Measurements from ENCODE around the gene CEBPG. TPM values are rescaled to one million over a fixed set of nuclear protein-coding genes. Genes with fewer than 3 reads are reported as not detected.

Gene CEBPG
- total and polyA plus RNA-seq, 3 experiments from 2014 or later = 12.3 to 27.9 (median 27.8) TPM

DNA sequence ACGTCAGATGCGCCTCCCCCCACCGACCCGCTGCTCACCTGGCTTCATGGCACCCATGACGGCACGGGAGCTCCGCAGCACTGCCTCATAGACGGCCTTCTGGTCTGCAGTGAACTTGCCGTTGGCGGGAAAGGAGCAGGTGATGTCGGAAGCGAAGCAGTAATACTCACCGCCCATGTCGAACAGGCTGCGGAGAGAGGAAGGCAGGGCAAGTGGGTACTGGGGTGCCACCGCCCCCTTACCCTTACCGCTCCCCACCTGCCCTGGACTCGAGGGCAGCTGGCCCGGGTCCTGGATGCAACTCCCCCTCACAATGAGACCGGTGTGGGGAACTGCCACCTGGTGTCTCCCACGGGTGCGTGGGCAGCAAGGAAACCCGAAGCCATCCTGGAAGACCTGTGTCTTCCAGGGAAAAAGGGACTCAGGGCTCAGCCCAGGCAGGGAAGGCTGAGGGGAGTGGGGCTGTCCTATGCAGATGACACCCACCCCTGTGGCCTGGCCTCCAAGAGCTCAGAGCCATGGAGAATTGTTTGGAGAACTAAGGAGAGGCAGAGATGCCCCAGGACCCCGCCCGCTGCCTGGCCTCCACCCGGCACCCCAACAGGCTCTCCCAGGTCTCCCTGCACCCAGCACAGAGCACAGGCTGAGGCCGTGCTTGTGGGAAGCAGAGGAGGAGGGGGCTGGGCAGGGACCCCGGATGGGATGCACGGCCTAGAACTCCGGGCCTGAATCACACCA lies 28.3 kb downstream of the CEBPG start:
- Histone ChIP-seq H3K27ac (ENCODE audit: low read depth, low read length) (no peak overlapping the region), H3K27me3 (ENCODE audit: insufficient read depth, low read length, poor library complexity, severe bottlenecking) (no peaks in the 10 kb centered on the region), H3K36me3 (ENCODE audit: insufficient read depth, low read length) (no peaks in the 10 kb centered on the region), H3K4me3 (ENCODE audit: low read length) (no peak overlapping the region), H3K4me1 (ENCODE audit: insufficient read depth, low read length) (no peaks in the 10 kb centered on the region), H3K9me3 (ENCODE audit: low read length) (no peaks in the 10 kb centered on the region)
- DNase-seq = peak in 1 of 5 donors; percentile 9
- Mint-ChIP-seq H3K27me3 (peaks cover 0 to 1% of the 10 kb centered on the region in 2 donors), H3K4me3 (no peak overlapping the region), H3K4me1 (no peaks in the 10 kb centered on the region), H3K27ac (no peak overlapping the region), H3K9me3 (no peaks in the 10 kb centered on the region), H3K36me3 (peaks cover 0 to 8% (median 2%) of the 10 kb centered on the region in 3 donors)
- POLR2A ChIA-PET = no interaction called here
- CTCF ChIA-PET = interaction anchor here (1.0 kb wide), 2 partner anchors 14 to 166 kb away, joined by 3 read pairs; no protein-coding TSS in a partner anchor

DNA sequence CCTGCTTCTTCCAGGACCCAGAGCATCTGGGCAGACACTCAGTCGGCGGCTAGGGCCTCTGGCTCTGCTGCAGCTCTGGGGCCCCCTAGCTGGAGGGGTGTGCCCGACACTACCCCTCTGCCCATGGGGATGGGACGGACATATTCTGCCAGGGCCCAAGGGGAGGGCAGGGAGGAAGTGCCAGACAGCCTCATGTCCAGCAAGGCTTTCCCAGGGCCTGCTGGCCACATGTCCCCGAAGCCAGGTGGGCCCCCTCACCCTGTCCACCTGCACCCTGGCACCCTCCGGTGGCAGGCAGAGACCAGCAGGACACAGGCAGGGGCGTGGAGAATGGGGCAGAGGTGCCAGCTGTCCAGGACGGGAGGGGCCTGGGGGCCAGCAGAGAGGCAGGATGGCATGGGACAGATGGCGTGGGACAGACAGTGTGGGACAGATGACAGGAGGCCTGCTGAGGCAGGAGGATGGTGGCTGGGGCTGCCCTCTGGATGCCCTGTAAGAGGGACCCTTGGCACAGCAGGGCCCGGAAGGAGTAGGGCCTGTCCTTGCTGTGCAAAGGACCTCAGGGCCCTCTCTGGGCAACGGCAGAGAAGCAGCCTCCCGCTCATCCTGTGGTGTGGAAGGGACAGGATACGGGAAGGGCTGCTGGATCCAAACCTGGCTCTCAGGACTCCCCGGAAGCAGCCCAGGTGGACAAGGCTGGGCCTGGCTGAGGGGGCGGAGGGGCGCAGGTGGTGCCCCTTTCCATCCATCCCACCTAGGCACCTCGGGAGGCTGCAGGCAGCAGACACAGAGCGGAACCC lies 29.1 kb downstream of the CEBPG start:
- Mint-ChIP-seq H3K36me3 (peaks cover 0 to 8% (median 2%) of the 10 kb centered on the region in 3 donors), H3K27ac (no peak overlapping the region), H3K4me3 (no peak overlapping the region), H3K27me3 (peaks cover 0 to 1% of the 10 kb centered on the region in 2 donors), H3K4me1 (no peaks in the 10 kb centered on the region), H3K9me3 (no peaks in the 10 kb centered on the region)
- Histone ChIP-seq H3K36me3 (ENCODE audit: insufficient read depth, low read length) (no peaks in the 10 kb centered on the region), H3K27ac (ENCODE audit: low read depth, low read length) (no peak overlapping the region), H3K27me3 (ENCODE audit: insufficient read depth, low read length, poor library complexity, severe bottlenecking) (no peaks in the 10 kb centered on the region), H3K9me3 (ENCODE audit: low read length) (no peaks in the 10 kb centered on the region), H3K4me1 (ENCODE audit: insufficient read depth, low read length) (no peaks in the 10 kb centered on the region), H3K4me3 (ENCODE audit: low read length) (no peak overlapping the region)
- CTCF ChIA-PET = interaction anchor here (1.0 to 6.2 kb wide), 3 partner anchors 163 to 167 kb away, joined by 3 to 70 read pairs (median 3); no protein-coding TSS in a partner anchor
- POLR2A ChIA-PET = no interaction called here
- peak in 1 of 5 donors; percentile 46 for DNase-seq

DNA sequence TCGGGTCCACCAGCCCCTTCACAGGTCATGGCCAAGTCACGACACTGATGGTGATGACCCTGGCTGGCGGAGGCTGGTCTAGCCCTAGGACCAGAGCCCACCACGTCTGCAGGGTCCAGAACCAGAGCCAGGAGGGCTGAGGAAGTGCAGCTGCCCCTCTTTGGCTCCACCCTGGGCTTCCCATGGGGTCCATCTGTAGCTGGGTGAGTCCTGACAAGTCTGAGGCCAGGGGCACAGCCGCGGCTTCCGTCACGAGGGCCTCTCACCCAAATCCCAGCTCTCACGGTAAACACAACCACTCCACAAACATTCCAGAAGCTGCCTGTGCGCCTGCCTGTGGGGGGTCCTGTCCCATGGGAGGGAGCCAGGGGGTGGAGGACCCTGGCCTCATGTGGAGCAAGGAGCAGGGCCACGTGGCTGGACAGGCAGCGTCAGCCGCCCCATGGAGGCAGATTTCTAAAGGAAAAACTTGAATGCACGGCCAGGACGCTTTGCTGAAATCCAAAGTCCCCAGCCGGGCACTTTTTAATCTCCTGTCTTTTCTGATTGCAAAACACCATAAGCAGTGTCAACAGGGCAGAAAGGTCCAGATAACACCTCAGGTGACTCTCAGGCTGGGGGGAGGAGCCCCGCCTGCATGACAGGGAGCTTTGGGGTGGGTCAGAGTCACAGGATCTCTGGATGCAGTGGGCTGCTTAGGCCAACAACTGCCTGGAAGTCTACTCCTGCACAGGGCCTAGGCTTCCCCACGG lies 29.9 kb downstream of the CEBPG start:
- Mint-ChIP-seq H3K4me3 (no peak overlapping the region), H3K27me3 (peaks cover 0 to 1% of the 10 kb centered on the region in 2 donors), H3K36me3 (peaks cover 0 to 6% (median 2%) of the 10 kb centered on the region in 3 donors), H3K4me1 (no peaks in the 10 kb centered on the region), H3K9me3 (no peaks in the 10 kb centered on the region), H3K27ac (no peak overlapping the region)
- Histone ChIP-seq H3K9me3 (ENCODE audit: low read length) (no peaks in the 10 kb centered on the region), H3K4me3 (ENCODE audit: low read length) (no peak overlapping the region), H3K36me3 (ENCODE audit: insufficient read depth, low read length) (no peaks in the 10 kb centered on the region), H3K27me3 (ENCODE audit: insufficient read depth, low read length, poor library complexity, severe bottlenecking) (no peaks in the 10 kb centered on the region), H3K4me1 (ENCODE audit: insufficient read depth, low read length) (no peaks in the 10 kb centered on the region), H3K27ac (ENCODE audit: low read depth, low read length) (no peak overlapping the region)
- POLR2A ChIA-PET = no interaction called here
- peak in 1 of 5 donors; percentile 36 for DNase-seq
- CTCF ChIA-PET = interaction anchor here (1.3 to 6.2 kb wide), 4 partner anchors 15 to 278 kb away, joined by 3 to 70 read pairs (median 4); no protein-coding TSS in a partner anchor

DNA sequence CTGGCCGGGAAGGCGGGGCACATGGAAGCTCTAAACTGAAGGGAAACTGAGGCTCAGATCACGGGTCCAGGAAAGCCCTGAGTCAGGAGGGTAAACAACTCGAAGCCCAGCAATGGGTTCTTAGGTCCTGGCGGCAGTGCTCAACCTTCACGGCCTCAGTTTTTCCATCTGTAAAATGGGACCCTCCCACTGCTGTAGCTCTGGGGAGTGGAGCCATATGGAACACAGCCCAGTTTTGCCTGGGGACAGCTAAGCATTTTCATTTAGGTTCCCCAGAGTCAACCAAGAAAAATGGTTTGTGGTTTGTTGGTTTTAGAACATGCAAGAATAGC lies 30.4 kb downstream of the CEBPG start:
- peak overlapping the region in 1 of 8 donors; percentile 54 for H3K27ac Mint-ChIP-seq
- Histone ChIP-seq H3K27me3 (ENCODE audit: insufficient read depth, low read length, poor library complexity, severe bottlenecking) (no peaks in the 10 kb centered on the region), H3K27ac (ENCODE audit: low read depth, low read length) (no peak overlapping the region), H3K4me3 (ENCODE audit: low read length) (no peak overlapping the region), H3K9me3 (ENCODE audit: low read length) (no peaks in the 10 kb centered on the region), H3K36me3 (ENCODE audit: insufficient read depth, low read length) (no peaks in the 10 kb centered on the region), H3K4me1 (ENCODE audit: insufficient read depth, low read length) (no peaks in the 10 kb centered on the region)
- H3K4me3 Mint-ChIP-seq = no peak overlapping the region
- ChIA-PET POLR2A (no interaction called here), CTCF (interaction anchor here (1.3 to 6.2 kb wide), 4 partner anchors 15 to 279 kb away, joined by 3 to 70 read pairs (median 4); no protein-coding TSS in a partner anchor)
- peak in 1 of 5 donors; percentile 11 for DNase-seq
- no peaks in the 10 kb centered on the region for H3K9me3 Mint-ChIP-seq
- peaks cover 0 to 1% of the 10 kb centered on the region in 2 donors for H3K27me3 Mint-ChIP-seq
- no peaks in the 10 kb centered on the region for H3K4me1 Mint-ChIP-seq
- H3K36me3 Mint-ChIP-seq = peaks cover 0 to 7% (median 2%) of the 10 kb centered on the region in 3 donors

DNA sequence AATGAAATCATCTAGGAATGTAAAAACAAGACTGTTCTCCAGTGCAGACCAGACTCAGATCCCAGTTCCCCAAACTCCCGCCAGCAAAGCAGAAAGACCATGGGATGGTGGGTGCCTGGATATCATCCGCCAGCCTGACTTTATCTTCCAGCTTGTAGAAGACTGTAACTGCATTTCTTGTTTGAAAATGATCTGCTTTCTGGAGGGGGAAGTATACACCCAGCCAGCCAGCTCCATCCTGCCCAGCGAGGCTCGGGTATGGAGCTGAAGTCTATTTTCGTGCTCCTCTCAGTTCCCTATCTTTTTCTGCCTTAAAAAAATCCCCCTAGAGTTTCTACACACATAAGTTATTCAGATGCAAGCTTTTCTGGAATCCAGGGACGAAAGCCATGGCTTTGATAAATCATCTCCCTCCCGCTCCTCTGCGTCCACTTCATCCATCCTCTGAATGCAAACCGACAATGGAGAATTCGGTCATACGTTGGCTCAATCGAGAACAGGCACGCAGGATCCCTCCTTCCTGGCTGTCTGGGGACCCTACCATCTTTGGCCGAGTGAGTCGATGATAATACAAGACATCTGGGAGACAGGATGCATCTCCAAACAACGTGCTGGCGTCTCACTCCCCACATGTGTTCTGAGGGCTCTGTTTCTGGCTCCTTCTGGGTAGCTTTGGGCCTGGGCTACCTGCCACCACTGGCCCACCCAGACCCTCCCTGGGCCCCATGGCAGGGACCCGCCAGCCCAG lies 31.2 kb downstream of the CEBPG start:
- H3K9me3 ChIP-seq (ENCODE audit: low read length) = no peaks in the 10 kb centered on the region
- peak overlapping the region in 1 of 8 donors; percentile 71 for H3K27ac Mint-ChIP-seq
- H3K9me3 Mint-ChIP-seq = no peaks in the 10 kb centered on the region
- peak in 1 of 5 donors; percentile 19 for DNase-seq
- no peak overlapping the region for H3K4me3 Mint-ChIP-seq
- H3K36me3 ChIP-seq (ENCODE audit: insufficient read depth, low read length) = no peaks in the 10 kb centered on the region
- H3K27me3 ChIP-seq (ENCODE audit: insufficient read depth, low read length, poor library complexity, severe bottlenecking) = no peaks in the 10 kb centered on the region
- H3K27ac ChIP-seq (ENCODE audit: low read depth, low read length) = no peak overlapping the region
- H3K4me3 ChIP-seq (ENCODE audit: low read length) = no peak overlapping the region
- ChIA-PET POLR2A (no interaction called here), CTCF (interaction anchor here (1.3 to 6.2 kb wide), 5 partner anchors 16 to 280 kb away, joined by 3 to 70 read pairs (median 5); no protein-coding TSS in a partner anchor)
- no peaks in the 10 kb centered on the region for H3K4me1 Mint-ChIP-seq
- H3K27me3 Mint-ChIP-seq = peaks cover 0 to under 1% of the 10 kb centered on the region in 2 donors
- peaks cover 0 to 7% (median 2%) of the 10 kb centered on the region in 3 donors for H3K36me3 Mint-ChIP-seq
- no peaks in the 10 kb centered on the region for H3K4me1 ChIP-seq (ENCODE audit: insufficient read depth, low read length)

DNA sequence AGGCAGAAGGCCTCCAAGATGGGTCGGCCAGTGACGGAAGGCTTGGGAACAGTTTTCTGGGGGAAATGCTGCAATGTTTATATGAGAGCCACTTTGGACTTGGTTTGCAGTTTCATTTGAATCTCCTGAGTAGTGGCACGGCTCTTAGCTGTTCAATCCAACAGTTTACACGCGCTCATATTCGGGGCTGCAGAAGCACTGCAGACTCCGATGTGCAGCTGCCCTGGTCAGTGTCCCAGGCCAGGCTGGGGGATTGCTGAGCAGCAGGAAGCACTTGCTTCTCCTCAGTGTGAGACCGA lies 31.7 kb downstream of the CEBPG start:
- no peaks in the 10 kb centered on the region for H3K9me3 Mint-ChIP-seq
- Histone ChIP-seq H3K27me3 (ENCODE audit: insufficient read depth, low read length, poor library complexity, severe bottlenecking) (no peaks in the 10 kb centered on the region), H3K27ac (ENCODE audit: low read depth, low read length) (no peak overlapping the region), H3K4me3 (ENCODE audit: low read length) (no peak overlapping the region), H3K4me1 (ENCODE audit: insufficient read depth, low read length) (no peaks in the 10 kb centered on the region), H3K9me3 (ENCODE audit: low read length) (no peaks in the 10 kb centered on the region), H3K36me3 (ENCODE audit: insufficient read depth, low read length) (no peaks in the 10 kb centered on the region)
- H3K36me3 Mint-ChIP-seq = peaks cover 0 to 9% (median 2%) of the 10 kb centered on the region in 3 donors
- ChIA-PET CTCF (interaction anchor here (1.2 to 6.2 kb wide), 5 partner anchors 11 to 280 kb away, joined by 3 to 70 read pairs (median 14); no protein-coding TSS in a partner anchor), POLR2A (no interaction called here)
- H3K27ac Mint-ChIP-seq = peak overlapping the region in 1 of 8 donors; percentile 15
- no peaks in the 10 kb centered on the region for H3K4me1 Mint-ChIP-seq
- H3K4me3 Mint-ChIP-seq = no peak overlapping the region
- no peak for DNase-seq
- no peaks in the 10 kb centered on the region for H3K27me3 Mint-ChIP-seq

Data from CD8-positive, alpha-beta memory T cell (primary cell).